Activated B cell treated with CpG ODN at 0.5 μM for 24 hours (primary cell): ENCODE measurements around the gene HCN3. TPM values are rescaled to one million over a fixed set of nuclear protein-coding genes. Genes with fewer than 3 reads are reported as not detected.

ENCODE experiments used
- ATAC-seq: fragments of 200-7000 bp; cut with Tn5 transposase; one replicate; pipeline ENCODE4 v1.10.0; 2021; ENCODE audit warnings: low read depth, mild to moderate bottlenecking, moderate library complexity
- CTCF ChIA-PET: fragments of 350-600 bp; sonication (Branson Sonifier 250); formaldehyde crosslinking; loops from one replicate; lab custom pipeline; 2021; ENCODE audit warnings: antibody characterized with exemption; lab: Charles Lee
- POLR2A ChIA-PET: fragments of 350-600 bp; sonication (Branson Sonifier 250); formaldehyde crosslinking; loops from one replicate; lab custom pipeline; 2021; ENCODE audit warnings: antibody characterized with exemption; lab: Charles Lee
- DNase-seq: peaks from one replicate; pipeline ENCODE4 v3.0.0; 2022
- H3K27ac Mint-ChIP-seq: one replicate; pipeline ENCODE4 v1.8.0; 2020; ENCODE audit warnings: mixed read lengths
- H3K27me3 Mint-ChIP-seq: one replicate; pipeline ENCODE4 v1.8.0; 2021; ENCODE audit warnings: mixed read lengths
- H3K36me3 Mint-ChIP-seq: one replicate; pipeline ENCODE4 v1.8.0; 2021; ENCODE audit warnings: low read depth, mixed read lengths
- H3K4me1 Mint-ChIP-seq: one replicate; pipeline ENCODE4 v1.8.0; 2021; ENCODE audit warnings: mixed read lengths
- H3K4me3 Mint-ChIP-seq: one replicate; pipeline ENCODE4 v1.8.0; 2020; ENCODE audit warnings: mild to moderate bottlenecking, mixed read lengths
- H3K9me3 Mint-ChIP-seq: one replicate; pipeline ENCODE4 v1.8.0; 2020; ENCODE audit warnings: mixed read lengths
- intact Hi-C: fragments of 100-400 bp; cut with micrococcal nuclease; formaldehyde crosslinking; loops from one replicate; pipeline ENCODE4 v1.15.1; 2024
- total RNA-seq: library from RNA; stranded (reverse); gene quantifications from 2 replicates; pipeline ENCODE4 v1.2.3, GENCODE V29; 2022
- TF ChIP-seq, protein P1 (sequence below): fragments of 200-600 bp; IDR thresholded peaks from one replicate; pipeline ENCODE4 v1.8.0; 2022; ENCODE audit warnings: antibody characterized with exemption, mild to moderate bottlenecking

HCN3 gene
- total RNA-seq, 1 donor from 2014 or later = 2.7 TPM

GRCh38 chr1:155318082-155318481 is 40.8 kb downstream of the HCN3 start:
- ATAC-seq = no peak
- CTCF ChIA-PET = interaction anchor here (1.3 kb wide), 1 partner anchor 185 kb away, joined by 3 read pairs; no protein-coding TSS in a partner anchor
- H3K36me3 Mint-ChIP-seq = peaks cover 43% of the 10 kb centered on the region
- H3K4me3 Mint-ChIP-seq = no peak overlapping the region
- POLR2A ChIA-PET = interaction anchor here (0.6 kb wide), 1 partner anchor 66 kb away, joined by 3 read pairs; no protein-coding TSS in a partner anchor
- H3K4me1 Mint-ChIP-seq = peaks cover 35% of the 10 kb centered on the region
- H3K9me3 Mint-ChIP-seq = no peaks in the 10 kb centered on the region
- DNase-seq = no peak
- H3K27me3 Mint-ChIP-seq = no peaks in the 10 kb centered on the region
- intact Hi-C loops = no loop called here
- TF ChIP-seq, protein P1, sequence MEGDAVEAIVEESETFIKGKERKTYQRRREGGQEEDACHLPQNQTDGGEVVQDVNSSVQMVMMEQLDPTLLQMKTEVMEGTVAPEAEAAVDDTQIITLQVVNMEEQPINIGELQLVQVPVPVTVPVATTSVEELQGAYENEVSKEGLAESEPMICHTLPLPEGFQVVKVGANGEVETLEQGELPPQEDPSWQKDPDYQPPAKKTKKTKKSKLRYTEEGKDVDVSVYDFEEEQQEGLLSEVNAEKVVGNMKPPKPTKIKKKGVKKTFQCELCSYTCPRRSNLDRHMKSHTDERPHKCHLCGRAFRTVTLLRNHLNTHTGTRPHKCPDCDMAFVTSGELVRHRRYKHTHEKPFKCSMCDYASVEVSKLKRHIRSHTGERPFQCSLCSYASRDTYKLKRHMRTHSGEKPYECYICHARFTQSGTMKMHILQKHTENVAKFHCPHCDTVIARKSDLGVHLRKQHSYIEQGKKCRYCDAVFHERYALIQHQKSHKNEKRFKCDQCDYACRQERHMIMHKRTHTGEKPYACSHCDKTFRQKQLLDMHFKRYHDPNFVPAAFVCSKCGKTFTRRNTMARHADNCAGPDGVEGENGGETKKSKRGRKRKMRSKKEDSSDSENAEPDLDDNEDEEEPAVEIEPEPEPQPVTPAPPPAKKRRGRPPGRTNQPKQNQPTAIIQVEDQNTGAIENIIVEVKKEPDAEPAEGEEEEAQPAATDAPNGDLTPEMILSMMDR = no peak
- no peak overlapping the region for H3K27ac Mint-ChIP-seq

GRCh38 chr1:155319536-155319935 is 42.3 kb downstream of the HCN3 start:
- H3K4me3 Mint-ChIP-seq = no peak overlapping the region
- TF ChIP-seq, protein P1 = no peak
- ChIA-PET CTCF (interaction anchor here (1.5 to 5.9 kb wide), 3 partner anchors 11 to 112 kb away, joined by 4 to 79 read pairs (median 6); partner anchors contain the start of genes FDPS and THBS3), POLR2A (interaction anchor here (1.5 to 2.1 kb wide), 2 partner anchors 9 to 12 kb away, joined by 5 to 12 read pairs; partner anchors contain the start of gene FDPS)
- H3K9me3 Mint-ChIP-seq = no peaks in the 10 kb centered on the region
- H3K27me3 Mint-ChIP-seq = no peaks in the 10 kb centered on the region
- H3K36me3 Mint-ChIP-seq = peaks cover 37% of the 10 kb centered on the region
- ATAC-seq (no peak), DNase-seq (no peak)
- no peak overlapping the region for H3K27ac Mint-ChIP-seq
- peaks cover 35% of the 10 kb centered on the region for H3K4me1 Mint-ChIP-seq
- intact Hi-C loops = no loop called here

DNA sequence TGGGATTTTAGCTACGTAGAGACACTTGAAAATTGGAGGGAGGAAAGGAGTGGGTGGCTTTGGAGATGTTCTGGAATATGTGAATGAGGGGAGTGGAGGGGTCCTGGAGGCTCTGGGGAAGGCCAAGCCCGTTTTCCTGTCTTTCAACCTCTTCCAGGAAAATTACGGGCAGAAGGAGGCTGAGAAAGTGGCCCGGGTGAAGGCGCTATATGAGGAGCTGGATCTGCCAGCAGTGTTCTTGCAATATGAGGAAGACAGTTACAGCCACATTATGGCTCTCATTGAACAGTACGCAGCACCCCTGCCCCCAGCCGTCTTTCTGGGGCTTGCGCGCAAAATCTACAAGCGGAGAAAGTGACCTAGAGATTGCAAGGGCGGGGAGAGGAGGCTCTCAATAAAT is 43.0 kb downstream of the HCN3 start:
- Mint-ChIP-seq H3K9me3 (no peaks in the 10 kb centered on the region), H3K27ac (no peak overlapping the region), H3K4me3 (peak overlapping the region; percentile 74), H3K27me3 (no peaks in the 10 kb centered on the region), H3K4me1 (peaks cover 35% of the 10 kb centered on the region), H3K36me3 (peaks cover 31% of the 10 kb centered on the region)
- ATAC-seq (no peak), DNase-seq (no peak)
- intact Hi-C loops = loop anchor here (5.0 kb wide), 2 partner anchors 128 to 233 kb away; no protein-coding TSS in a partner anchor
- ChIA-PET POLR2A (interaction anchor here (0.7 to 3.4 kb wide), 6 partner anchors 9 to 65 kb away, joined by 3 to 12 read pairs (median 6); partner anchors contain the start of genes CLK2, ENTREP3, FDPS and SCAMP3), CTCF (interaction anchor here (1.5 to 5.9 kb wide), 3 partner anchors 12 to 113 kb away, joined by 4 to 79 read pairs (median 6); partner anchors contain the start of genes FDPS and THBS3)
- TF ChIP-seq, protein P1 = no peak

DNA sequence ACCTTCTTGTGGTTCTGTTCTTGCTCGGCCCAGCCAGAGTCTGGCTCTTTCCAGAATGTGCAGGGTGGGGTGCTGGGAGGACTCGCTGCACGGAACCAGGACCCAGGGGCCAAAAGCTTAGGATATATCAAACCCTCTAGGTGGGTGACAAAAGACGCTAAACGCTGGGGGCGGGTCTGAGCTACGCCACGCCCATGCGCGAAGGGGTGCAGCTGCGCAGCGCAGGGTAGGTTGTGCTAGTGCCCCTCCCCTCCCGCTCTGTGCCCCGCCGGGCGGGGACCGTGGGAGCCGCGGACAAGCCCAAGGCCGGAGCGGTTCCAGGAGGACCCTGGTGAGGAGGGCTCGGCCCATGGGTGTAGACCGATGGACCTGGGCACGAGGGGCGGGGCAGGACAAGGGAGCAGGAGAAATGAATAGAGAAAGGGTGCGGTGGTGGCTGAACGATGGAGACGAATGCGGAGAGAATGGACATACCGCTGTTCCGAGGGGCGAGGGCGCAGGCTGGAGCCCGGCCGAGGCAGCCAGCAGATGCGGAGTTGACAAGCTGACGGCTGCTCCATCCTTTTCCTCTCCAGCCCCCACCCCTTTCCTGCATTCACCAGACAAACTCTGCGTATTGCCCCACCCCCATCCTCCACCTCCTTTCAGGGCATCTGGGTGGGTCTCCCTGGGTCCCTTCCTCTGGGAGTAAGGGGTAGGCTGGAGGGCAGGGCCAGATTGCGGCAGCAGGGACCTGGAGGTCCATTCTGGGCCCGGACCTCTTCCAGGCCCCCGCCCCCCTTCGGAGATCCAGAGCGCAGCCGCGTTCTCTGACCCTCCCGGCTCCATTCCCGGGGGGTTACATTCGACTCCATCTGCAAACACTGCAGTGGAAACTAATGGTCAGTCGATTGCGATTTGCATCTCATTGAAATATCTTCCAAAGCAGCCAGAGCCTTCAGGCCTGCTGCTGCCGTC is 43.7 kb downstream of the HCN3 start, which contains the start of gene RUSC1:
Gene RUSC1 (plus strand): TSS at position 234 of the 957 bp plus-strand sequence. CDS start 880 bp downstream, outside the sequence.
- peaks cover 31% of the 10 kb centered on the region for H3K36me3 Mint-ChIP-seq
- H3K27me3 Mint-ChIP-seq = no peaks in the 10 kb centered on the region
- peak within 1 kb of the TSS; percentile 53 for H3K27ac Mint-ChIP-seq
- peak; percentile 70 for DNase-seq
- CTCF ChIA-PET = interaction anchor here (1.5 to 5.9 kb wide), 3 partner anchors 13 to 114 kb away, joined by 4 to 79 read pairs (median 6); partner anchors contain the start of genes FDPS and THBS3
- intact Hi-C loops = loop anchor here (5.0 kb wide), 2 partner anchors 129 to 234 kb away; no protein-coding TSS in a partner anchor
- POLR2A ChIA-PET = interaction anchor here (0.7 to 3.4 kb wide), 7 partner anchors 10 to 70 kb away, joined by 3 to 12 read pairs (median 5); partner anchors contain the start of genes CLK2, ENTREP3, FDPS and SCAMP3
- H3K4me1 Mint-ChIP-seq = peaks cover 36% of the 10 kb centered on the region
- peak within 1 kb of the TSS; percentile 74 for H3K4me3 Mint-ChIP-seq
- TF ChIP-seq, protein P1 = no peak
- no peaks in the 10 kb centered on the region for H3K9me3 Mint-ChIP-seq
- ATAC-seq = peak; percentile 48
